Tibial nerve (tissue), 4 donors: ENCODE data around the gene LRRC63.

Experiments used
- CTCF ChIP-seq, 5 experiments: fragments of 200-600 bp in 3 of 5; fragments of 450-650 bp in 2 of 5; sonication (generic) in 3 of 5; IDR thresholded peaks; one replicate each; pipeline ENCODE4 v1.5.1; 2016 to 2019; ENCODE audit warnings: antibody characterized with exemption in 5 of 5, mild to moderate bottlenecking in 3 of 5, moderate library complexity in 2 of 5
- EP300 ChIP-seq, 2 donors: sonication (generic); formaldehyde crosslinking; IDR thresholded peaks; one replicate each; pipeline ENCODE4 v1.6.1; 2017; ENCODE audit warnings: antibody characterized with exemption in 2 of 2, mild to moderate bottlenecking in 1 of 2
- POLR2A ChIP-seq, 2 donors: fragments of 450-650 bp; IDR thresholded peaks; one replicate each; pipeline ENCODE4 v1.6.1; 2017; ENCODE audit warnings: antibody characterized with exemption in 2 of 2, mild to moderate bottlenecking in 2 of 2, moderate library complexity in 2 of 2

DNA sequence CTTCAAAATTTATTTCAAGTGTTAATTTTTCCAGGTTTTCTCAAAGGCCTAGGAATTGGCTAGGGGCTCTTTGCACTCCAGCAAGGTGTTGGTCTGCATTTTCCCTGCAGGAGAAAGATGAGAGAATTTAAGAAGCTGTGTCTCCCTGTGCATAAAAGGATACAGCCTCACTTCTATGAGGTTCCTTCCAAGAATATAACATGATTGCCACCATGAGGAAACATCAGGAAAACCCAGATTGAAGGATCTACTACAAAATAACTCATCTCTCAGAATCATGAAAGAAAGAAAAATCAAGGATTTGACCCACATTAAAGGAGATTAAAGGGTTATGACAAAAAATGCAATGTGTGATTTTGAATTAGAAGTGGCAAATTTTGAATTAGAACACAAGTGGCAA lies 105.4 kb downstream of the LRRC63 start:
- no peak for TF ChIP-seq EP300 (IDR thresholded peaks at IDR 0.05)
- TF ChIP-seq CTCF (IDR thresholded peaks at IDR 0.05) = no peak
- no peak for TF ChIP-seq POLR2A (IDR thresholded peaks at IDR 0.05)
